Caco-2 (cell line): ENCODE data around the gene EHF. TPM values are rescaled to one million over a fixed set of nuclear protein-coding genes. Genes with fewer than 3 reads are reported as not detected.

Experiments used
- BruUV-seq: library from RNA; stranded (reverse); fragments of 400-500 nt; replicated peaks from 2 replicates; lab custom pipeline; 2021; lab: Mats Ljungman, UMichigan
- CTCF ChIA-PET: fragments of 300-600 bp; sonication (Branson Sonifier 250); formaldehyde crosslinking; loops from one replicate; lab custom pipeline; 2022; ENCODE audit warnings: antibody characterized with exemption; lab: Charles Lee
- POLR2A ChIA-PET: fragments of 300-600 bp; sonication (Branson Sonifier 250); formaldehyde crosslinking; loops from one replicate; lab custom pipeline; 2022; ENCODE audit warnings: antibody characterized with exemption; lab: Charles Lee
- DNase-seq, 2 experiments: peaks; one replicate each; pipeline versions ENCODE4 v3.0.0 to v3.0.0-alpha.2; 2020 to 2022
- H3K27me3 ChIP-seq: replicated peaks from 2 replicates; pipeline ENCODE4 v1.6.0; 2011; ENCODE audit warnings: low read length; ENCODE audit not compliant: control insufficient read depth, insufficient read depth
- H3K36me3 ChIP-seq: 2 replicates; pipeline ENCODE4 v1.5.1; 2011; ENCODE audit warnings: low read length; ENCODE audit not compliant: control insufficient read depth, insufficient read depth
- H3K4me1 ChIP-seq: fragments of 250-450 bp; sonication (Bioruptor Pico); 2 replicates; pipeline ENCODE4 v1.5.1; 2020; ENCODE audit warnings: mild to moderate bottlenecking
- H3K4me3 ChIP-seq: 2 replicates; pipeline ENCODE4 v1.5.1; 2011; ENCODE audit warnings: low read depth, mild to moderate bottlenecking, control low read depth, low read length
- H3K9me3 ChIP-seq: fragments of 250-450 bp; sonication (Bioruptor Pico); 2 replicates; pipeline ENCODE4 v1.5.1; 2020; ENCODE audit warnings: mild to moderate bottlenecking, moderate library complexity
- H3K27ac Mint-ChIP-seq: one replicate; pipeline ENCODE4 v1.8.0; 2022; ENCODE audit warnings: mixed read lengths; ENCODE audit not compliant: unreplicated experiment
- H3K27me3 Mint-ChIP-seq: one replicate; pipeline ENCODE4 v1.8.0; 2022; ENCODE audit warnings: mixed read lengths; ENCODE audit not compliant: insufficient read depth, unreplicated experiment
- H3K36me3 Mint-ChIP-seq: one replicate; pipeline ENCODE4 v1.8.0; 2022; ENCODE audit warnings: mild to moderate bottlenecking, mixed read lengths; ENCODE audit not compliant: insufficient read depth, unreplicated experiment
- H3K4me1 Mint-ChIP-seq: one replicate; pipeline ENCODE4 v1.8.0; 2022; ENCODE audit warnings: low read depth, mixed read lengths; ENCODE audit not compliant: unreplicated experiment
- H3K4me3 Mint-ChIP-seq: one replicate; pipeline ENCODE4 v1.8.0; 2022; ENCODE audit warnings: mild to moderate bottlenecking, moderate library complexity, mixed read lengths; ENCODE audit not compliant: unreplicated experiment
- H3K9me3 Mint-ChIP-seq: one replicate; pipeline ENCODE4 v1.8.0; 2022; ENCODE audit warnings: mixed read lengths; ENCODE audit not compliant: unreplicated experiment
- CTCF ChIP-seq, 2 experiments: fragments of 200-600 bp in 1 of 2; IDR thresholded peaks; 1 replicate in 1 of 2; 2 replicates in 1 of 2; pipeline versions ENCODE4 v1.5.1 to v1.8.0; 2011 to 2022; ENCODE audit warnings: antibody characterized with exemption in 1 of 2, control low read depth in 1 of 2, inconsistent platforms in 1 of 2, low read depth in 1 of 2, low read length in 1 of 2, mild to moderate bottlenecking in 1 of 2, moderate library complexity in 1 of 2; ENCODE audit not compliant: insufficient read depth in 1 of 2, severe bottlenecking in 1 of 2, unreplicated experiment in 1 of 2
- intact Hi-C: fragments of 100-400 bp; cut with micrococcal nuclease; formaldehyde crosslinking; loops from one replicate; pipeline ENCODE4 v1.10.0; 2022; ENCODE audit not compliant: unreplicated experiment
- total RNA-seq: library from RNA; stranded (reverse); gene quantifications from 2 replicates; pipeline ENCODE4 v1.2.3, GENCODE V29; 2022

EHF gene
- total RNA-seq, 1 experiment from 2014 or later = 0.11 TPM

- H3K36me3 ChIP-seq = no peaks in the 10 kb centered on the region
- ChIA-PET POLR2A (no interaction called here), CTCF (no interaction called here)
- intact Hi-C loops = no loop called here
- no peak for DNase-seq
- Mint-ChIP-seq H3K4me1 (peaks cover 25% of the 10 kb centered on the region), H3K36me3 (peaks cover 6% of the 10 kb centered on the region), H3K9me3 (peaks cover 7% of the 10 kb centered on the region), H3K27me3 (no peaks in the 10 kb centered on the region), H3K27ac (no peak overlapping the region), H3K4me3 (no peak overlapping the region)
- TF ChIP-seq CTCF (IDR thresholded peaks at IDR 0.05; ENCODE audit: insufficient read depth in 1 of 2, low read depth in 1 of 2, low read length in 1 of 2, severe bottlenecking in 1 of 2, unreplicated experiment in 1 of 2) = no peak
- H3K27me3 ChIP-seq = no peaks in the 10 kb centered on the region
- H3K9me3 ChIP-seq = no peaks in the 10 kb centered on the region
- peaks cover 21% of the 10 kb centered on the region for H3K4me1 ChIP-seq
- no TSS peak for BruUV-seq
- no peak overlapping the region for H3K4me3 ChIP-seq
Measured at GRCh38 chr11:34651551-34651950, 30.7 kb downstream of the EHF start.

- H3K27me3 Mint-ChIP-seq = no peaks in the 10 kb centered on the region
- H3K4me1 ChIP-seq = peaks cover 21% of the 10 kb centered on the region
- peaks cover 26% of the 10 kb centered on the region for H3K4me1 Mint-ChIP-seq
- peaks cover 10% of the 10 kb centered on the region for H3K9me3 Mint-ChIP-seq
- intact Hi-C loops = no loop called here
- no peak overlapping the region for H3K4me3 Mint-ChIP-seq
- CTCF ChIA-PET = no interaction called here
- no peaks in the 10 kb centered on the region for H3K36me3 ChIP-seq
- POLR2A ChIA-PET = no interaction called here
- no peak for DNase-seq
- no peak overlapping the region for H3K27ac Mint-ChIP-seq
- no peak for TF ChIP-seq CTCF (IDR thresholded peaks at IDR 0.05; ENCODE audit: insufficient read depth in 1 of 2, low read depth in 1 of 2, low read length in 1 of 2, severe bottlenecking in 1 of 2, unreplicated experiment in 1 of 2)
- H3K4me3 ChIP-seq = no peak overlapping the region
- H3K27me3 ChIP-seq = no peaks in the 10 kb centered on the region
- BruUV-seq = no TSS peak
- H3K36me3 Mint-ChIP-seq = peaks cover 6% of the 10 kb centered on the region
- no peaks in the 10 kb centered on the region for H3K9me3 ChIP-seq
Measured at GRCh38 chr11:34652191-34652973, 31.5 kb downstream of the EHF start.

- H3K27me3 ChIP-seq = no peaks in the 10 kb centered on the region
- intact Hi-C loops = no loop called here
- POLR2A ChIA-PET = interaction anchor here (1.6 kb wide), 1 partner anchor 12 kb away, joined by 5 read pairs; no protein-coding TSS in a partner anchor
- H3K9me3 ChIP-seq = no peaks in the 10 kb centered on the region
- no peaks in the 10 kb centered on the region for H3K36me3 ChIP-seq
- TF ChIP-seq CTCF (IDR thresholded peaks at IDR 0.05; ENCODE audit: insufficient read depth in 1 of 2, low read depth in 1 of 2, low read length in 1 of 2, severe bottlenecking in 1 of 2, unreplicated experiment in 1 of 2) = no peak
- CTCF ChIA-PET = interaction anchor here (0.6 to 1.6 kb wide), 3 partner anchors 13 to 1503 kb away, joined by 3 to 6 read pairs (median 4); no protein-coding TSS in a partner anchor
- peaks cover 26% of the 10 kb centered on the region for H3K4me1 Mint-ChIP-seq
- no TSS peak for BruUV-seq
- H3K36me3 Mint-ChIP-seq = peaks cover 6% of the 10 kb centered on the region
- no peaks in the 10 kb centered on the region for H3K27me3 Mint-ChIP-seq
- H3K27ac Mint-ChIP-seq = no peak overlapping the region
- peaks cover 21% of the 10 kb centered on the region for H3K4me1 ChIP-seq
- no peak overlapping the region for H3K4me3 Mint-ChIP-seq
- H3K9me3 Mint-ChIP-seq = peaks cover 10% of the 10 kb centered on the region
- DNase-seq = no peak
- H3K4me3 ChIP-seq = no peak overlapping the region
Measured at GRCh38 chr11:34653031-34653430, 32.1 kb downstream of the EHF start.
